ENCODE measurements around the gene LKAAEAR1. TPM values are rescaled to one million over a fixed set of nuclear protein-coding genes. Genes with fewer than 3 reads are reported as not detected.

LKAAEAR1 gene
- total RNA-seq, 2 donors from 2014 or later, result not detected

GRCh38 chr20:64083378-64083803 lies 807 bp downstream of the LKAAEAR1 start:
- peak; percentile 91 for DNase-seq (ENCODE audit: low spot score)
- intact Hi-C loops (cut with DNase I), result no loop called here

GRCh38 chr20:64082820-64083377 lies 1.3 kb downstream of the LKAAEAR1 start:
- DNase-seq (ENCODE audit: low spot score), result no peak
- intact Hi-C loops (cut with DNase I), result no loop called here

DNA sequence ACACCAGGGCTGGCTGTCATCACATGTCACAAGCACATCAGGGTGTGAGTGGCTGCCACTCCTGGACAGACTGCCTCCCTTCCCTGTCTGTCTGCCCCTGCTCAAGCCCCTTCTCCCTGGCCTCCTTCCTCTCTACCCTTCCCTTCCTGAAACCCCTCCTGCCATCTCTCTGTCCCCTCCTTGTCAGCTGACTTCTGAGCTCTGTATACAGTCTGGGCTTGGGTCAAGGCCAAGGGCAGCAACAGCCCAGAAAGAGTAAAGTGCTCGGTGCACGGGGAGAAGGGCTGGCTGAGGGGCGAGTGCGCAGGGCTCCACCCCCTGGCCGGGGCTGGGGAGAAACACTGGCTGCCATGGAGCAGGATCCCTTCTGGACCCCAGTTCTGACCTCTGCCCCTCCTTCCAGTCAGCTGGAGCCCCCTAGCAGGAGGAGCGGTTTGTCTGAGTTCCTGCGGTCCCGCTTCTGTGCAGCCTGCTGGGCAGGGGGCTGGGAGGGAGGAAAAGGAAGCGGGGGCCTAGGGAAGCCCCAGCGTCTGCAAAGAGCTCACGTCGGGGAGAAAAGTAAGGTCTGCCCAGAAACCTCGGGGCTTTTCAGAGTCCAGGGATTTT lies 2.0 kb downstream of the LKAAEAR1 start:
- intact Hi-C loops (cut with DNase I), result no loop called here
- no peak for DNase-seq (ENCODE audit: low spot score)

- intact Hi-C loops (cut with DNase I), result no loop called here
- no peak for DNase-seq (ENCODE audit: low spot score)
These were observed 2.6 kb downstream of the LKAAEAR1 start for GRCh38 chr20:64081624-64081964.

DNA sequence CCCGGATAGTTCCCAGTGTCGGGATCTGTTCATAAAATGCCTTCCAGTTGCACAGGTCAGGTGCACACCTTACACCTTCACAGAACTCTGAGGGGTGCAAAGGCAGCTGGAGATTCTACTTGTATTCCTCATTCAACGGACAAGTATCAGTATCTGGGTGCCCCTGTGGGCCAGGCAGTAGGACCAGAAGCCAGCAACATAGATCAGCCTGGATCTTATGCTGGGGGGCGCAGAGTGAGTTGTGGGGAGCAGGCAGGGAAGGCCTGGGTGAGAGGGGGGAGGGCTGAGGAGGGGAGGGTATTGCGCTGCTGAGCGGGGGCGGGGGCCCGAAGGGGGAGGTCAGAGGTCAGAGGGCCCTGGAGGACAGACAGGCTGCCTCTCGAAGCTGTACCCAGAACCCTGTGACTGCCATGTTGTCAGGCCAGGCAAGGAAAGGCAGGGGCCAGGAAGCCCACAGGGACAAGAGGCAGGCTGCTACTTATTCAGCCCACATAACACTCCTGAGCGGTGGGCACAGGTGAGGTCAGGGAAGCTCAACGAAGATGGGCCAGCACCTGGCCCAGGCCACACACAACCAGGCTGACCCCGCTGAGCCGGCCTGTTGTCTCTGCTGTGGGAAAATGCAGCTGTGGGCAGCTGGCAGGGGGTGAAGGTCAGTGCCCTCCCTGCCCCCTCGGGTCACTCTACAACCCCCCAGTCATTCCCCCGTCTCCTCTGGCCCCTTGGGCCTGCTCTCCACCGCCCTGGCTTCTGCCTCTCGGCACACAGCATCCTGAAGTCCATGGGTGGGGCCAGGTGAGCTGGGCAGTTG lies 3.2 kb downstream of the LKAAEAR1 start:
- no peak for DNase-seq (ENCODE audit: low spot score)
- intact Hi-C loops (cut with DNase I), result no loop called here

GRCh38 chr20:64080013-64080812 lies 4.0 kb downstream of the LKAAEAR1 start, which contains the start of gene OPRL1:
Gene OPRL1, plus strand, starts transcription at chr20:64080082. Its CDS starts 12,639 bp downstream, at chr20:64092721.
- intact Hi-C loops (cut with DNase I), result no loop called here
- DNase-seq (ENCODE audit: low spot score), result no peak

DNA sequence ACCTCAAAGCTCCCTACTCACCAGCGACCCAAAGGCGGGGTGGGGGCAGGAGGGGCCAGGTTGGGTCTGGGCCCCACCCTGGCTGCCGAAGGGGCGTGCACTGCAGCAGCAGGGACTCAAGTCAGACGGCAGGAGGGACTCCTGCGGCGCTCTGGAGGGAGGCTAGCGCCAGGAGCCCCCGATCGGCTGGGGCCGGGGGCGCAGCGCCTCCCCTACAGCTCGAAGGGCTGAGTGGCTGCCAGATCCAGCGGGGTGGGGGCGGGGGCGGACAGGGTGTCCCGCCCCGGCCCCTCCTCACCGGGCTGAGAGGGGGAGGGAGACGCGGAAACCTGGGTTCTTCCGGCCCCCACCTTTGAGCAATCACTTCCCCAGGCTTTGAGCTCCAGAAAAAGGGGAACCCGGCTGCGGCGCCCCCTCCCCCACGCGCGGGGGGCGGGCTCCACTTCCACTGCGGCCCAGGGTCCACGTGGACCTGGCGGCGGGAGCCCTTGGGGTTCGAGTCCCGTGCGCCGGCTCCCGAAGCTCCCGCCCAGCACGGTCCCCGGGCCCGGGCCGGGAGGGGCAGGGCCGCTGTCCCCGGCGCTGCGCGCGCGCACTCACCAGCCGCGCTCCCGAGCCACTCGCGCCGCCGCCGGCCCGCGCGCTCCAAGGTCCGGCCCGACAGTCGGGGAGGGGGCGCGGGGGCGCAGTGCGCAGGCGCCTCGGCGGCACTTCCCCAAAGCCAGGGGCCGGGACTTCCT lies 4.8 kb downstream of the LKAAEAR1 start, which contains the start of gene RGS19:
Gene RGS19, minus strand, starts transcription at position 246 of the 740 bp plus-strand sequence. CDS start 2,632 bp downstream, outside the sequence.
- peak; percentile 95 for DNase-seq (ENCODE audit: low spot score)
- intact Hi-C loops (cut with DNase I), result no loop called here

GRCh38 chr20:64078934-64079272 lies 5.3 kb downstream of the LKAAEAR1 start:
- intact Hi-C loops (cut with DNase I), result no loop called here
- no peak for DNase-seq (ENCODE audit: low spot score)

DNA sequence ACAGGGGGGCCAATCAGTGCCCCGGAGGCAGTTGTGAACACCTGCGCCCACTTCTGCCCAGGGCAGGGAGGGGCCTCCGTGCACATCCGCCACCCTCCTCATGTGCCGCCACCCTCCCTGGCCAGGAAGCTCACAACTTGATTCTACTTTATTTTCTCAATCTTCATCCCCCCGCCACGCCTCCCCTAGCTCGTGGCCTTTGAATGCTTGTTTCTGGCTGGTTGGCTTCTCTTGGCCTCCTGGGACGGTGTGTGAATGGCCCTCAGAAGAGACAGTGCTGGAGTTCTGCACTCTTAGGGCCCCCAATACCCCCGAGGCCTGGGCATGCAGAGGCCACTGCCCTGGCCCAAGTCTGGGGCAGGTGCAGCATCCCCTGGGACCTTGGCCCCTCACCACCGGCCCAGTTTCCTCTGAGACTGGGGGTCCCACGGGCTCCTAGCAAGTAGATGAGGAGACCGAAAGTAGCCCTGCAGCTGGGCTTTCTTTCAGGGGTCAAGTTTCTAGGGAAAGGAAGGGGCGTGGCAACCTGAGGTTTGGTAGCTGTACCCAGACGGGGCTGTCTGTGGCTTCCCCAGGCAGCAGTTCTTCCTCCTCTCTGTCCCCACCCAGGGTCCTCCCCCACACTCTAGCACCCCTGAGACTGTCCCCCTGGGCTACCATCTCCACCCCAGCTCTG lies 6.2 kb downstream of the LKAAEAR1 start:
- no peak for DNase-seq (ENCODE audit: low spot score)
- intact Hi-C loops (cut with DNase I), result no loop called here

GRCh38 chr20:64077541-64077875 lies 6.7 kb downstream of the LKAAEAR1 start:
- no peak for DNase-seq (ENCODE audit: low spot score)
- intact Hi-C loops (cut with DNase I), result no loop called here

- DNase-seq (ENCODE audit: low spot score), result no peak
- intact Hi-C loops (cut with DNase I), result no loop called here
These were observed 7.1 kb downstream of the LKAAEAR1 start for GRCh38 chr20:64077094-64077493.

GRCh38 chr20:64076061-64076997 lies 7.9 kb downstream of the LKAAEAR1 start:
- intact Hi-C loops (cut with DNase I), result no loop called here

GRCh38 chr20:64075556-64075955 lies 8.6 kb downstream of the LKAAEAR1 start:
- DNase-seq (ENCODE audit: low spot score), result no peak
- intact Hi-C loops (cut with DNase I), result no loop called here

More at GRCh38 chr20:64076061-64076997, 7.9 kb downstream of the LKAAEAR1 start:
- DNase-seq (ENCODE audit: low spot score), result no peak

DNA sequence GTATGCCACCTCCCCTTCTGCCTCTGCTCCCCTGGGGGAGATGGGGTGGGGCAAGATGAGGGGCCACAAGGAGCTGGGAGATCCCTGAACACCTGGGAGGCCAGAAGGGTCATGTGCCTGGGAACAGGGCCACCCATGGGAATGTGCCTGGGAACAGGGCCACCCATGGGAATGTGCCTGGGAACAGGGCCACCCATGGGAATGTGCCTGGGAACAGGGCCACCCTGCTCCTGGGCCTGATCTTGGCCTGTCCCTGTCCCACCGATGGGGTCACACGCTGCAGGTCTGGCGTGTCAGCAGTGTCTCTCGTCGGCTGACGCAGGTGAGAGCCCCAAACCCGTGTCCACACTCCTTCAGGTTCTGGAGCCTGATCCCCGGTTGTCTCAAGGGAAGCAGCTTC lies 9.2 kb downstream of the LKAAEAR1 start:
- intact Hi-C loops (cut with DNase I), result no loop called here
- DNase-seq (ENCODE audit: low spot score), result no peak

- intact Hi-C loops (cut with DNase I), result no loop called here
These were observed 9.9 kb downstream of the LKAAEAR1 start for GRCh38 chr20:64074184-64074789.

GRCh38 chr20:64073476-64074183 lies 10.6 kb downstream of the LKAAEAR1 start:
- intact Hi-C loops (cut with DNase I), result no loop called here
- no peak for DNase-seq (ENCODE audit: low spot score)

More at GRCh38 chr20:64074184-64074789, 9.9 kb downstream of the LKAAEAR1 start:
- no peak for DNase-seq (ENCODE audit: low spot score)
